Neural progenitor cell (in vitro differentiated cells): ENCODE results near the gene SERTAD4. TPM values are rescaled to one million over a fixed set of nuclear protein-coding genes. Genes with fewer than 3 reads are reported as not detected.
"Not testable (repeated sequence)": the region's sequence is repeated elsewhere in the genome, so short reads cannot be mapped to it uniquely, and the experiment has no call there.

Experiments
- DNase-seq: peaks from one replicate; pipeline ENCODE4 v3.0.0-alpha.2; 2016; ENCODE audit warnings: low spot score
- H2AFZ ChIP-seq: fragments of 200-600 bp; sonication (generic); replicated peaks from 2 replicates; pipeline ENCODE4 v1.6.1; 2016; ENCODE audit warnings: antibody characterized with exemption
- H3F3A ChIP-seq: fragments of 200-600 bp; sonication (generic); 2 replicates; pipeline ENCODE4 v1.6.1; 2016; ENCODE audit warnings: antibody characterized with exemption, low read depth
- H3K27ac ChIP-seq: fragments of 200-600 bp; sonication (generic); 2 replicates; pipeline ENCODE4 v1.5.1; 2016; ENCODE audit warnings: mild to moderate bottlenecking
- H3K27me3 ChIP-seq: fragments of 200-600 bp; sonication (generic); 2 replicates; pipeline ENCODE4 v1.6.1; 2016; ENCODE audit warnings: mild to moderate bottlenecking, moderate library complexity
- H3K36me3 ChIP-seq: fragments of 200-600 bp; sonication (generic); 2 replicates; pipeline ENCODE4 v1.5.1; 2016
- H3K4me1 ChIP-seq: fragments of 200-600 bp; sonication (generic); 2 replicates; pipeline ENCODE4 v1.6.1; 2016; ENCODE audit warnings: mixed run types
- H3K4me2 ChIP-seq: fragments of 200-600 bp; sonication (generic); 2 replicates; pipeline ENCODE4 v1.6.1; 2016
- H3K4me3 ChIP-seq: fragments of 200-600 bp; sonication (generic); 2 replicates; pipeline ENCODE4 v1.5.1; 2016
- H3K79me2 ChIP-seq: fragments of 200-600 bp; sonication (generic); 2 replicates; pipeline ENCODE4 v1.6.1; 2016; ENCODE audit warnings: low read depth
- H3K9ac ChIP-seq: fragments of 200-600 bp; sonication (generic); 2 replicates; pipeline ENCODE4 v1.6.1; 2016
- H3K9me3 ChIP-seq: fragments of 200-600 bp; sonication (generic); 2 replicates; pipeline ENCODE4 v1.5.1; 2016; ENCODE audit warnings: low read depth
- H4K20me1 ChIP-seq: fragments of 200-600 bp; sonication (generic); 2 replicates; pipeline ENCODE4 v1.6.1; 2016; ENCODE audit warnings: low read depth
- H3K27ac Mint-ChIP-seq: 3 replicates; pipeline ENCODE4 v1.8.0; 2021; ENCODE audit warnings: mixed read lengths
- H3K27me3 Mint-ChIP-seq: 2 replicates; pipeline ENCODE4 v1.8.0; 2022; ENCODE audit warnings: low read depth, mild to moderate bottlenecking, inconsistent platforms, moderate library complexity, mixed read lengths; ENCODE audit not compliant: insufficient read depth
- H3K36me3 Mint-ChIP-seq: 3 replicates; pipeline ENCODE4 v1.8.0; 2021; ENCODE audit warnings: mixed read lengths
- H3K4me1 Mint-ChIP-seq: 3 replicates; pipeline ENCODE4 v1.8.0; 2021; ENCODE audit warnings: mixed read lengths
- H3K4me3 Mint-ChIP-seq: 3 replicates; pipeline ENCODE4 v1.8.0; 2021; ENCODE audit warnings: mild to moderate bottlenecking, moderate library complexity, mixed read lengths
- H3K9me3 Mint-ChIP-seq: 3 replicates; pipeline ENCODE4 v1.8.0; 2020; ENCODE audit warnings: mixed read lengths
- CTCF ChIP-seq: fragments of 200-600 bp; sonication (generic); IDR thresholded peaks from 2 replicates; pipeline ENCODE4 v1.5.1; 2017; ENCODE audit warnings: antibody characterized with exemption, mild to moderate bottlenecking
- EZH2 ChIP-seq: fragments of 200-600 bp; sonication (generic); IDR thresholded peaks from 2 replicates; pipeline ENCODE4 v1.6.1; 2017; ENCODE audit warnings: antibody characterized with exemption, mild to moderate bottlenecking, moderate library complexity
- EZH2phosphoT487 ChIP-seq: fragments of 200-600 bp; sonication (generic); IDR thresholded peaks from 2 replicates; pipeline ENCODE4 v1.6.1; 2017; ENCODE audit warnings: antibody characterized with exemption
- total RNA-seq: library from RNA; depleted of rRNA; stranded (reverse); fragments of >200 nt; gene quantifications from 2 replicates; pipeline ENCODE4 v1.2.3, GENCODE V29; 2015; ENCODE audit warnings: low replicate concordance

The SERTAD4 gene
- total RNA-seq, 1 donor from 2014 or later, result 2.8 TPM

GRCh38 chr1:210195635-210196160, 36.9 kb upstream of the SERTAD4 start:
- H3K36me3 ChIP-seq, result no peaks in the 10 kb centered on the region
- no peak for DNase-seq
- Mint-ChIP-seq H3K27ac (no peak overlapping the region), H3K27me3 (peaks cover 2% of the 10 kb centered on the region), H3K36me3 (no peaks in the 10 kb centered on the region), H3K4me1 (no peaks in the 10 kb centered on the region), H3K4me3 (no peak overlapping the region), H3K9me3 (no peaks in the 10 kb centered on the region)
- no peak overlapping the region for H3K4me2 ChIP-seq
- no peaks in the 10 kb centered on the region for H3F3A ChIP-seq
- H2AFZ ChIP-seq, result no peak overlapping the region
- H3K9me3 ChIP-seq, result peaks cover 6% of the 10 kb centered on the region
- no peaks in the 10 kb centered on the region for H3K79me2 ChIP-seq
- no peaks in the 10 kb centered on the region for H3K27me3 ChIP-seq
- no peak for TF ChIP-seq EZH2phosphoT487
- TF ChIP-seq CTCF, result no peak
- no peak for TF ChIP-seq EZH2
- H3K4me1 ChIP-seq, result no peaks in the 10 kb centered on the region
- no peak overlapping the region for H3K27ac ChIP-seq
- H4K20me1 ChIP-seq, result no peaks in the 10 kb centered on the region
- no peak overlapping the region for H3K9ac ChIP-seq
- H3K4me3 ChIP-seq, result no peak overlapping the region

- H3K4me2 ChIP-seq, H3K9me3 Mint-ChIP-seq, H3K27ac ChIP-seq, H3K79me2 ChIP-seq, H3K9ac ChIP-seq, H3K27ac Mint-ChIP-seq, H3K36me3 Mint-ChIP-seq, H2AFZ ChIP-seq, H3K27me3 ChIP-seq, H3K27me3 Mint-ChIP-seq, H3K4me1 ChIP-seq, H3K4me3 ChIP-seq, H3F3A ChIP-seq, H4K20me1 ChIP-seq, H3K36me3 ChIP-seq, H3K4me1 Mint-ChIP-seq, H3K9me3 ChIP-seq, DNase-seq, H3K4me3 Mint-ChIP-seq: not testable (repeated sequence)
These were observed 36.3 kb upstream of the SERTAD4 start for GRCh38 chr1:210196266-210196665.

- Histone ChIP-seq H3K9ac (no peak overlapping the region), H3K36me3 (no peaks in the 10 kb centered on the region), H3F3A (no peaks in the 10 kb centered on the region), H3K27ac (no peak overlapping the region), H3K4me3 (no peak overlapping the region), H3K9me3 (peaks cover 6% of the 10 kb centered on the region), H4K20me1 (no peaks in the 10 kb centered on the region), H3K79me2 (no peaks in the 10 kb centered on the region), H3K4me2 (no peak overlapping the region), H3K4me1 (no peaks in the 10 kb centered on the region), H3K27me3 (no peaks in the 10 kb centered on the region), H2AFZ (no peak overlapping the region)
- Mint-ChIP-seq H3K4me1 (no peaks in the 10 kb centered on the region), H3K9me3 (no peaks in the 10 kb centered on the region), H3K27me3 (peaks cover 2% of the 10 kb centered on the region), H3K4me3 (no peak overlapping the region), H3K36me3 (no peaks in the 10 kb centered on the region), H3K27ac (no peak overlapping the region)
- TF ChIP-seq EZH2phosphoT487 (no peak), EZH2 (no peak), CTCF (no peak)
- DNase-seq, result no peak
These were observed 33.8 kb upstream of the SERTAD4 start for GRCh38 chr1:210198840-210199239.

- no peaks in the 10 kb centered on the region for H3F3A ChIP-seq
- no peaks in the 10 kb centered on the region for H3K4me1 ChIP-seq
- H2AFZ ChIP-seq, result no peak overlapping the region
- H3K27me3 ChIP-seq, result no peaks in the 10 kb centered on the region
- H3K4me3 ChIP-seq, result no peak overlapping the region
- H3K9me3 Mint-ChIP-seq, result no peaks in the 10 kb centered on the region
- no peaks in the 10 kb centered on the region for H3K79me2 ChIP-seq
- H3K4me2 ChIP-seq, result no peak overlapping the region
- no peak overlapping the region for H3K27ac Mint-ChIP-seq
- peaks cover 2% of the 10 kb centered on the region for H3K27me3 Mint-ChIP-seq
- DNase-seq, result no peak
- H3K27ac ChIP-seq, result no peak overlapping the region
- H3K4me3 Mint-ChIP-seq, result no peak overlapping the region
- H4K20me1 ChIP-seq, result no peaks in the 10 kb centered on the region
- TF ChIP-seq EZH2phosphoT487 (no peak), EZH2 (no peak), CTCF (no peak)
- H3K4me1 Mint-ChIP-seq, result no peaks in the 10 kb centered on the region
- H3K9ac ChIP-seq, result no peak overlapping the region
- H3K36me3 ChIP-seq, result no peaks in the 10 kb centered on the region
- H3K9me3 ChIP-seq, result peaks cover 6% of the 10 kb centered on the region
- no peaks in the 10 kb centered on the region for H3K36me3 Mint-ChIP-seq
These were observed 32.4 kb upstream of the SERTAD4 start for GRCh38 chr1:210200124-210200736.
